ENCODE data around the gene HCFC1R1. TPM values are rescaled to one million over a fixed set of nuclear protein-coding genes. Genes with fewer than 3 reads are reported as not detected.

The HCFC1R1 gene
- polyA plus RNA-seq, 1 experiment = 51.6 TPM

- Histone ChIP-seq H3K27ac (ENCODE audit: low read depth, low read length) (no peak overlapping the region), H3K9me3 (ENCODE audit: control insufficient read depth, insufficient read depth, low read length) (no peaks in the 10 kb centered on the region; the same call in 1 of the 2 replicates), H3K4me3 (ENCODE audit: low read depth, low read length) (no peak overlapping the region), H3K27me3 (ENCODE audit: control insufficient read depth, insufficient read depth, low read length) (peaks cover 60% of the 10 kb centered on the region)
- no peak for TF ChIP-seq CTCF (IDR thresholded peaks at IDR 0.05; ENCODE audit: low read depth, low read length)
- POLR2A ChIA-PET = no interaction called here
- CTCF ChIA-PET = interaction anchor here (2.3 kb wide), 1 partner anchor 23 kb away, joined by 8 read pairs; no protein-coding TSS in a partner anchor
- no peak for DNase-seq (ENCODE audit: low read depth, low spot score)
Observed at GRCh38 chr16:3008690-3009037, 15.1 kb downstream of the HCFC1R1 start.

DNA sequence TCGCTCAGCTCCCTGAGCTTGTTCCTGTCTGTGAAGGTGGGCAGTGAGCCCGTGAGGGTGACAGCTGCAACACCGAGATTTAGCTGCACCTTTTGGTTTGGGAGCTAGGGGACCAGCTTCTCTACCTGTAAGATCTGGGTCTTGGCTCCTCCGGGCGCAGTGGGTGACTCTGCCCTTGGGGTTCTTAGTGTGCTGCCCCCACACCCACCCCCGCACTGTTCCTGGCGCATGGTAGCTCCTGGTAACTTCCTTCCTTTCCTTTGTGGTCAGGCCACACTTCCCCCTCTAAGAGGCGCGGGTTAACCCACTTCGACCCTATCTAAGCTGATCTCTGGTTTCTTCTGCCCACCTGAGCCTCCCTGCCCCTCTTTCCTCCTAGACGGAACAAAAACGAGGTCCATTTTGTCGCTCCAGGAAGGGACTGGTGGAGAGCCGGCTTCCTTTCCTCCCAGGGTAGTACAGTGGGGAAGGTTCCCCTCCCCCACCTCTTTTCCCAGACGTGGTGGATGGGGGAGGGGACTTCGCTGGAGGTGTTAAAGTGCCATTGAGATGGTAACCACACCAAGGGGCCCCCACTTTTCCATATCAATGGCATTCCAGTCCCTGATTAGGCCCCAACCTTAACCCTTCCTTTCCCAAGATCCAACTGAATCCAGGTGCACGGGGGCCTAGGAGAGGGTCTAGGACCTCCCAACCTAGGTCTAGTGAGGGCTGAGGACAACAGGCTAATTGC, 15.6 kb downstream of the HCFC1R1 start:
- TF ChIP-seq CTCF (IDR thresholded peaks at IDR 0.05; ENCODE audit: low read depth, low read length) = no peak
- Histone ChIP-seq H3K4me3 (ENCODE audit: low read depth, low read length) (no peak overlapping the region), H3K27me3 (ENCODE audit: control insufficient read depth, insufficient read depth, low read length) (peaks cover 55% of the 10 kb centered on the region), H3K27ac (ENCODE audit: low read depth, low read length) (no peak overlapping the region), H3K9me3 (ENCODE audit: control insufficient read depth, insufficient read depth, low read length) (no peaks in the 10 kb centered on the region; the same call in 1 of the 2 replicates)
- ChIA-PET POLR2A (no interaction called here), CTCF (no interaction called here)
- DNase-seq (ENCODE audit: low read depth, low spot score) = no peak

DNA sequence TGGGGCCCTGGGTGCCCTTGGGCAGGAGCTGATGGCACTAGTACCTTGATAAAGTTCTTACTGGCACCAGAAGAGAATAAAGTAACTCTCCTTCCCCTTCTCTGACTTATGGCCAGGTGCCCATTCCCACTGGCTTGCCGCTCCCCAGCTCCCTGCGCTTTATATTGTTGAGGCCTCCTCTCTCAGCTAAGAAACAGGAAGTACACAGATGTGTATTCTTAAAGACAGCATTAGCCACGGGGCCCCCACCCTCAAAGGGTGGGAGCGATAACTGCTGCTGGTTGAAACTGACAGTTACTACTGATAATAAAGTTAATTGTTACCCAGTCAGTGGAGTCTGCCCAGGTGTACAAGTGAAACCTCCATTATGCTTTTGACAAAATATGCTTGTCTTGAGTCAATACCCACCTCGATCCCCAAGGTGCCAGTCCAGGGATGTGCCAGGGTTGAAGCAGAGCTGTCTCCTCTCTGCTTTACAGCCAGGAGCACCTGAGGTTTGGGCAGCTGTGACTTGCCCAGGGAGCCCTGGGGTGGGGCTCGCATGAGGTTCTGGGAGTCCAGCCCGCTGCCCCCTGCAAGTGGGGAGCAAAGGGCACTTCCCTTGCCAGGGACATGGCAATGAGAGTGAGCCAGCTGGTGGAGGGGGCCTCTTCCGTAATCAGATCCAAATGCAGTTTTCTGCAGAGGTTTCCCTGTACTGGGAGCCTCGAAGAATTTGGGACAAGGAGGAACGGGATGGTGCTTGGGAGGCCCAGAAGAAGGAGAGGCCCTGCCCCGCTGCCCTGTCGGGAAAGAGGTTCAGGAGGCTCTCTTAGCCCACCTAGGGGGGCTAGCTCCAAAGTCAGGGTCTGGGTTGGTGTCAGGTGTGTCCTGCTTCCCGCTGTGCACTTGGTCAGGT, 16.4 kb downstream of the HCFC1R1 start:
- Histone ChIP-seq H3K4me3 (ENCODE audit: low read depth, low read length) (no peak overlapping the region), H3K9me3 (ENCODE audit: control insufficient read depth, insufficient read depth, low read length) (no peaks in the 10 kb centered on the region; the same call in 1 of the 2 replicates), H3K27me3 (ENCODE audit: control insufficient read depth, insufficient read depth, low read length) (peaks cover 47% of the 10 kb centered on the region), H3K27ac (ENCODE audit: low read depth, low read length) (no peak overlapping the region)
- no peak for DNase-seq (ENCODE audit: low read depth, low spot score)
- ChIA-PET CTCF (no interaction called here), POLR2A (no interaction called here)
- no peak for TF ChIP-seq CTCF (IDR thresholded peaks at IDR 0.05; ENCODE audit: low read depth, low read length)

- no peak for DNase-seq (ENCODE audit: low read depth, low spot score)
- POLR2A ChIA-PET = interaction anchor here (1.6 to 1.7 kb wide), 2 partner anchors 16 to 19 kb away, joined by 5 to 8 read pairs; partner anchors contain the start of genes HCFC1R1, THOC6 and TNFRSF12A
- TF ChIP-seq CTCF (IDR thresholded peaks at IDR 0.05; ENCODE audit: low read depth, low read length) = no peak
- H3K27me3 ChIP-seq (ENCODE audit: control insufficient read depth, insufficient read depth, low read length) = peaks cover 48% of the 10 kb centered on the region
- no peak overlapping the region for H3K27ac ChIP-seq (ENCODE audit: low read depth, low read length)
- CTCF ChIA-PET = interaction anchor here (2.4 kb wide), 1 partner anchor 26 kb away, joined by 9 read pairs; no protein-coding TSS in a partner anchor
- H3K9me3 ChIP-seq (ENCODE audit: control insufficient read depth, insufficient read depth, low read length) = no peaks in the 10 kb centered on the region
- H3K4me3 ChIP-seq (ENCODE audit: low read depth, low read length) = no peak overlapping the region
Observed at GRCh38 chr16:3004781-3005284, 18.9 kb downstream of the HCFC1R1 start.
